Panc1 (cell line): ENCODE results near the gene MNAT1.

Experiments used
- POLR2AphosphoS5 ChIP-seq: IDR thresholded peaks from 2 replicates; pipeline ENCODE4 v1.6.1; 2012; ENCODE audit warnings: mild to moderate bottlenecking, low read depth, low read length, moderate library complexity
- TCF7L2 ChIP-seq: IDR thresholded peaks from 2 replicates; pipeline ENCODE4 v1.6.1; 2011; ENCODE audit warnings: mild to moderate bottlenecking, low read depth, low read length, inconsistent platforms
- TF ChIP-seq, protein P1 (sequence below): fragments of 450-650 bp; IDR thresholded peaks from 2 replicates; pipeline ENCODE4 v1.5.1; 2017; ENCODE audit warnings: mild to moderate bottlenecking

DNA sequence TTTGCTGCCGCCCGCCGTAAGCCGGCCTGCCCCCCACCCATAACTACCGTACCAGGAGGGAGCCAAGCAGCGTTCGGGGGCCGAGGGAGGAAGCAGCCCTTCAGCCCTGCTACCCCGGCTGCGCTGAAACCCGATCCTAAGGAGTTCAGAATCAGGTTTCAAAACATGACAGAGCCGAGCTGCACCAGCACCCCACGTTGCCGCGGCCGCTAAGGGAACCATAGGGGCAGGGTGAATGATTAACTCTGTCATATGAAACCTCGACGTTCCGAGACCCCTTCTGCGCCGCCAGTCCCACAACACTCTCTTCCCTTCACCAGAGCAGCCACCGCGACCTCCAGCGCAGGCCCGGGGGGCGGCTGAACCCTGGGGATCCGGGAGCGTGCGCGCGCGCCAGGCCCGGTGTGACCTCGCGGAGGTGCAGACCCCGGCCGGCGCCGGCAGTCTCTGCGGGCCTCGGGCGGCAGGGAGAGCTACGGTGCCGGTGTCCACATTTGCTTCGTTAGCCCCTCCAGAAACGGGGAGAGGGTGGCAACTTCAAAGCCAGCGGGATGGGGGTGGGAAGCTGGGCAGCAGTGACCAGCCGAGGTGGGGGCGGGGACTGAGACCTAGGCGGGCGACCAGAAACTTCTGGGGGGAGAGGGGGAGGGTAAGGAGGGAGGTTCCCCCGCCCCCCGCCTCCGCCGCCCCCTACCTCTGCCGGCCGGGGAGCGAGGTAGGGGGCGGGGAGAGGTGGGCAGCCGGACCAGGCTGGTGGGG, 12.0 kb upstream of the MNAT1 start:
- TF ChIP-seq, protein P1, sequence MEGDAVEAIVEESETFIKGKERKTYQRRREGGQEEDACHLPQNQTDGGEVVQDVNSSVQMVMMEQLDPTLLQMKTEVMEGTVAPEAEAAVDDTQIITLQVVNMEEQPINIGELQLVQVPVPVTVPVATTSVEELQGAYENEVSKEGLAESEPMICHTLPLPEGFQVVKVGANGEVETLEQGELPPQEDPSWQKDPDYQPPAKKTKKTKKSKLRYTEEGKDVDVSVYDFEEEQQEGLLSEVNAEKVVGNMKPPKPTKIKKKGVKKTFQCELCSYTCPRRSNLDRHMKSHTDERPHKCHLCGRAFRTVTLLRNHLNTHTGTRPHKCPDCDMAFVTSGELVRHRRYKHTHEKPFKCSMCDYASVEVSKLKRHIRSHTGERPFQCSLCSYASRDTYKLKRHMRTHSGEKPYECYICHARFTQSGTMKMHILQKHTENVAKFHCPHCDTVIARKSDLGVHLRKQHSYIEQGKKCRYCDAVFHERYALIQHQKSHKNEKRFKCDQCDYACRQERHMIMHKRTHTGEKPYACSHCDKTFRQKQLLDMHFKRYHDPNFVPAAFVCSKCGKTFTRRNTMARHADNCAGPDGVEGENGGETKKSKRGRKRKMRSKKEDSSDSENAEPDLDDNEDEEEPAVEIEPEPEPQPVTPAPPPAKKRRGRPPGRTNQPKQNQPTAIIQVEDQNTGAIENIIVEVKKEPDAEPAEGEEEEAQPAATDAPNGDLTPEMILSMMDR, result no peak
- TF ChIP-seq TCF7L2, result peak; percentile 51; the same call in 1 of the 2 replicates
- no peak for TF ChIP-seq POLR2AphosphoS5
